Left cardiac atrium (tissue), 2 donors: ENCODE data around the gene NOBOX. TPM values are rescaled to one million over a fixed set of nuclear protein-coding genes. Genes with fewer than 3 reads are reported as not detected.

Experiments
- total RNA-seq, 2 donors: library from RNA; stranded (reverse); fragmentation: NEBNext Ultra II Directional; extraction: Animal tissue kit (Norgen Biotek cat#: 25700); gene quantifications; one replicate each; pipeline ENCODE4 v1.2.1, GENCODE V29; 2021
- donor health status: DM: no; HTN: yes; CAD: no; lungs with severe emphysema.
- donor health status: DM: yes; HTN: yes; CAD: no.

Gene NOBOX
- total RNA-seq, 2 donors from 2014 or later, result not detected

Other genes starting within 250 kb of the NOBOX start
- gene CTAGE4, start 220.2 kb downstream of the NOBOX start, total RNA-seq, result 1 to 10 TPM in 1 of 2 donors, not detected in 1; 1.3 TPM
- 1 to 10 TPM; 1.8 to 2.3 TPM for gene ARHGEF35, start 207.9 kb downstream of the NOBOX start, total RNA-seq
- gene OR2A42, start 164.1 kb downstream of the NOBOX start, total RNA-seq, result under 1 TPM in 1 of 2 donors, not detected in 1; 0.10 TPM
- 1 to 10 TPM; 1.0 to 1.8 TPM for gene OR2A7, start 138.9 kb downstream of the NOBOX start, total RNA-seq
- under 1 TPM; 0.24 to 0.71 TPM for gene CTAGE8, start 134.4 kb downstream of the NOBOX start, total RNA-seq
- not detected for gene OR2A1, start 91.3 kb downstream of the NOBOX start, total RNA-seq
- 1 to 10 TPM; 3.7 to 5.4 TPM for gene ARHGEF5, start 48.3 kb downstream of the NOBOX start, total RNA-seq